ENCODE results near the gene NME3. TPM values are rescaled to one million over a fixed set of nuclear protein-coding genes. Genes with fewer than 3 reads are reported as not detected.

The NME3 gene
- total and polyA plus RNA-seq, 10 of the 15 experiments (the other 5 are each of a cell fraction or from before 2014, with no cell fraction given): 0.61 to 55.5 (median 26.5) TPM

DNA sequence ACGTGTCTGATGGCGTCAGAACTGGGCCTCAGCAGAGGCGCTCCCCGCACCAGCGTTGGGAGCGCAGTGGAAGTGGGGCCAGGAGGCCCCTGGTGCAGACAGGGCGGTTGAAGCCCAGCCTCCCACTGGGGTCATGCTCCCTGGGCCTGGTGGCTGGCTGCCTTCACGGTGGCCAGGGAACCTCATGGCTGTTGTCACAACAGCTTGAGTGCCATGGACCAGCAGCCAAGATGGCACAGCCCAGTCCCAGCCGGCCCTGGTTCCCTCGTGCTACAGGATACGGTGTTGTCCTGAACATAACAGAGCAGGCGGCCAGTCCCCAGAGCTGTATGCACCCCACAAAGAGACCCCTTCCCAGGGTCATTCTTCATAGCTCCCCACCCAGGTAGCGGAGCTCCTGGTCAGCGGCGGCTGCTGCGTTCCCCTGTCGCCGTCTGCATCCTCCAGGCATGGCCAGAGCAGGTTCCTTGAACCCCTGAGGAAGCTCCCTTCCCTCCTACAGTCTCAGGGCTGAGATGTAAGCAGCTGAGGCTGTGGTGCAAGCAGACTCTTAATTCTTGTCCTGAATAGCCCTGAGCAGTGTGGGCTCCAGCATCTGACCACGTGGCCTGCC, 29.7 kb downstream of the NME3 start:
- Histone ChIP-seq H3K4me1 (ENCODE audit: control insufficient read depth, insufficient read depth, low read length) (no peaks in the 10 kb centered on the region), H3K27ac (ENCODE audit: control insufficient read depth, insufficient read depth) (no peak overlapping the region), H4K20me1 (ENCODE audit: control insufficient read depth, insufficient read depth) (no peaks in the 10 kb centered on the region), H3K27me3 (replicated peaks in 1 of 2; ENCODE audit: control insufficient read depth in 2 of 2, insufficient read depth in 2 of 2, low read length in 1 of 2) (no peaks in the 10 kb centered on the region), H3K79me2 (ENCODE audit: control insufficient read depth, insufficient read depth, low read length) (no peaks in the 10 kb centered on the region), H2AFZ (ENCODE audit: control insufficient read depth, low read depth, low read length) (no peak overlapping the region), H3K36me3 (ENCODE audit: control insufficient read depth in 2 of 2, insufficient read depth in 2 of 2, low read length in 1 of 2) (peaks cover 1 to 10% of the 10 kb centered on the region in 2 experiments; a peak in 3 of 4 replicates), H3K4me3 (no peak overlapping the region), H3K9ac (ENCODE audit: control insufficient read depth, insufficient read depth, low read length) (no peak overlapping the region), H3K4me2 (ENCODE audit: control insufficient read depth, insufficient read depth) (no peak overlapping the region), H3K9me3 (replicated peaks; ENCODE audit: control insufficient read depth, insufficient read depth, low read length) (peaks cover 1% of the 10 kb centered on the region; the same call in 1 of the 3 replicates)
- in situ Hi-C loops (cut with MboI) (no loop called here), intact Hi-C loops (cut with micrococcal nuclease; ENCODE audit: unreplicated experiment) (no loop called here)
- ChIA-PET SMC1A (ENCODE audit: uncharacterized antibody, unreplicated experiment) (no interaction called here), RAD21 (ENCODE audit: unreplicated experiment) (no interaction called here), POLR2A (no interaction called here), CTCF (interaction anchor here (1.2 kb wide), 1 partner anchor 16 kb away, joined by 3 read pairs; no protein-coding TSS in a partner anchor)
- no TSS peak for BruUV-seq (replicated peaks)
- no peak for DNase-seq (ENCODE audit: low read depth, low spot score)
- TF ChIP-seq RUNX3 (IDR thresholded peaks at IDR 0.05; ENCODE audit: low read length): no peak
- WGBS (ENCODE audit: insufficient coverage, insufficient replicate concordance, low lambda C conversion rate, missing lambda C conversion rate): 96% methylated on average over 19 of the region's 19 CpGs
- no peak for FAIRE-seq
- no peak for ATAC-seq

DNA sequence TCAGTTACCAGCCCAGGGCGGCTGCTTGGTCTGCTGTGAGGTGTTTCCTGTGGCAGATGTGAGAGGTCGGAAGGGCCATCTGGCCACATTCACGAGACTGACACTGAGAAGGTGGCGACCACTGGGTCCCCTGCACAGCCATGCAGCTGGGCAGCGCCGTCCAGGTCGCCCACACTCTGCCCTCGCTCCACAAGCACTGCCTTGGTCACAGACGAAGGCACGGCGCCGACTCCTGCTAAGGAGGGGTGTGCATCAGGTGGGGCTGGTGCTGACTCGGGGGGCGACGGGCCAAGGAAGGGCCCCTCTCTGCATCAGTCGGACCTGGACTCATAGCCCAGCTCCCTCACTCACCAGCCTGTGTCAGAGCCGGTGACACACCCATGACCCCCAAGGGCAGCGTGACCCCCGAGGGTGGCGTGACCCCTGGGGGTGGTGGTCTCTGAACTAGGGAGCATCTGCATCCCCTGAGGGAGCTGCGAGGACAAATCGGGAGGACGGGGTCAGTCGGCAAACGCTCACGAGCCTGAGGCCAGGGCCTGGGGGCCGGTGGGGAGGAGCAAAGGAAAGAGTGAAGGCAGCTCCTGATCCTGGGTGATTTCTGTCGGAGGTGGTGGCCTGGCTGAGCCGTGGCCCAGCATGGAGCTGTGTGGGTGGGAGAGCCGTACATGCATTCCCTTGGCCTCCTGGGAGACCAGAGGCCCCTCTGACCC, 30.4 kb downstream of the NME3 start:
- no peaks in the 10 kb centered on the region for H3K4me1 ChIP-seq (ENCODE audit: control insufficient read depth, insufficient read depth, low read length)
- in situ Hi-C loops (cut with MboI) (no loop called here), intact Hi-C loops (cut with micrococcal nuclease; ENCODE audit: unreplicated experiment) (no loop called here)
- no peak for ATAC-seq
- ChIA-PET SMC1A (ENCODE audit: uncharacterized antibody, unreplicated experiment) (no interaction called here), POLR2A (no interaction called here), CTCF (interaction anchor here (1.2 kb wide), 1 partner anchor 15 kb away, joined by 3 read pairs; no protein-coding TSS in a partner anchor), RAD21 (ENCODE audit: unreplicated experiment) (no interaction called here)
- H3K27me3 ChIP-seq (replicated peaks in 1 of 2; ENCODE audit: control insufficient read depth in 2 of 2, insufficient read depth in 2 of 2, low read length in 1 of 2): no peaks in the 10 kb centered on the region
- H3K79me2 ChIP-seq (ENCODE audit: control insufficient read depth, insufficient read depth, low read length): no peaks in the 10 kb centered on the region
- 98% methylated on average over 30 of the region's 30 CpGs for WGBS (ENCODE audit: insufficient coverage, insufficient replicate concordance, low lambda C conversion rate, missing lambda C conversion rate)
- no peaks in the 10 kb centered on the region for H4K20me1 ChIP-seq (ENCODE audit: control insufficient read depth, insufficient read depth)
- H3K9ac ChIP-seq (ENCODE audit: control insufficient read depth, insufficient read depth, low read length): no peak overlapping the region
- H2AFZ ChIP-seq (ENCODE audit: control insufficient read depth, low read depth, low read length): no peak overlapping the region
- peaks cover 2% of the 10 kb centered on the region; the same call in 1 of the 3 replicates for H3K9me3 ChIP-seq (replicated peaks; ENCODE audit: control insufficient read depth, insufficient read depth, low read length)
- peaks cover 1 to 10% of the 10 kb centered on the region in 2 experiments; a peak in 3 of 4 replicates for H3K36me3 ChIP-seq (ENCODE audit: control insufficient read depth in 2 of 2, insufficient read depth in 2 of 2, low read length in 1 of 2)
- BruUV-seq (replicated peaks): no TSS peak
- no peak overlapping the region for H3K27ac ChIP-seq (ENCODE audit: control insufficient read depth, insufficient read depth)
- no peak overlapping the region for H3K4me3 ChIP-seq
- TF ChIP-seq BRCA1 (IDR thresholded peaks at IDR 0.05; ENCODE audit: low read depth, low read length) (no peak), SREBF2 (IDR thresholded peaks at IDR 0.05; ENCODE audit: low read length) (no peak), HDAC2 (IDR thresholded peaks at IDR 0.05) (no peak)
- FAIRE-seq: no peak
- no peak overlapping the region for H3K4me2 ChIP-seq (ENCODE audit: control insufficient read depth, insufficient read depth)
- DNase-seq (ENCODE audit: low read depth, low spot score): no peak

All from GM12878 (cell line).